MM.1S (cell line): ENCODE data around the gene SNRPB2.

Experiments
- DNase-seq: peaks from one replicate; pipeline ENCODE4 v3.0.0-alpha.2; 2015
- H2AFZ ChIP-seq: fragments of 300-600 bp; sonication (generic); 2 replicates; pipeline ENCODE4 v1.6.0; 2016; ENCODE audit warnings: antibody characterized with exemption, low read length
- H3F3A ChIP-seq: fragments of 300-600 bp; sonication (generic); 2 replicates; pipeline ENCODE4 v1.6.1; 2016; ENCODE audit warnings: mild to moderate bottlenecking, antibody characterized with exemption, low read length, moderate library complexity, mixed read lengths; ENCODE audit not compliant: insufficient read depth
- H3K27ac ChIP-seq: fragments of 300-600 bp; sonication (generic); 2 replicates; pipeline ENCODE4 v1.5.1; 2016; ENCODE audit warnings: mild to moderate bottlenecking, low read length
- H3K27me3 ChIP-seq: fragments of 300-600 bp; sonication (generic); replicated peaks from 2 replicates; pipeline ENCODE4 v1.6.0; 2016; ENCODE audit warnings: low read length; ENCODE audit not compliant: insufficient read depth
- H3K36me3 ChIP-seq: fragments of 300-600 bp; sonication (generic); replicated peaks from 2 replicates; pipeline ENCODE4 v1.6.1; 2016; ENCODE audit warnings: mild to moderate bottlenecking, low read length, mixed read lengths; ENCODE audit not compliant: insufficient read depth
- H3K4me1 ChIP-seq: fragments of 300-600 bp; sonication (generic); 2 replicates; pipeline ENCODE4 v1.6.1; 2016; ENCODE audit warnings: low read length, mixed read lengths
- H3K4me2 ChIP-seq: fragments of 300-600 bp; sonication (generic); 2 replicates; pipeline ENCODE4 v1.6.0; 2016; ENCODE audit warnings: low read depth, low read length
- H3K4me3 ChIP-seq: fragments of 300-600 bp; sonication (generic); 2 replicates; pipeline ENCODE4 v1.5.1; 2016; ENCODE audit warnings: low read length, mixed read lengths
- H3K79me2 ChIP-seq: fragments of 300-600 bp; sonication (generic); 2 replicates; pipeline ENCODE4 v1.6.1; 2016; ENCODE audit warnings: mixed run types, low read length, mixed read lengths
- H3K9ac ChIP-seq: fragments of 300-600 bp; sonication (generic); 2 replicates; pipeline ENCODE4 v1.6.1; 2016; ENCODE audit warnings: low read length, mixed read lengths
- H3K9me2 ChIP-seq: fragments of 300-600 bp; sonication (generic); replicated peaks from 2 replicates; pipeline ENCODE4 v1.6.1; 2016; ENCODE audit warnings: mild to moderate bottlenecking, low read length, mixed read lengths; ENCODE audit not compliant: insufficient read depth
- H3K9me3 ChIP-seq: fragments of 300-600 bp; sonication (generic); replicated peaks from 2 replicates; pipeline ENCODE4 v1.6.1; 2016; ENCODE audit warnings: mild to moderate bottlenecking, low read length, mixed read lengths; ENCODE audit not compliant: insufficient read depth
- H4K20me1 ChIP-seq: fragments of 300-600 bp; sonication (generic); 2 replicates; pipeline ENCODE4 v1.6.1; 2016; ENCODE audit warnings: mild to moderate bottlenecking, low read length, moderate library complexity, mixed read lengths; ENCODE audit not compliant: insufficient read depth
- CTCF ChIP-seq: fragments of 300-600 bp; sonication (generic); IDR thresholded peaks from 2 replicates; pipeline ENCODE4 v1.5.1; 2016; ENCODE audit warnings: antibody characterized with exemption, low read length, mixed read lengths
- EZH2 ChIP-seq: fragments of 300-600 bp; sonication (generic); optimal IDR thresholded peaks from 2 replicates; pipeline ENCODE3; 2017; ENCODE audit warnings: low read depth, mild to moderate bottlenecking, antibody characterized with exemption, low read length, mixed read lengths
- EZH2phosphoT487 ChIP-seq: fragments of 300-600 bp; sonication (generic); IDR thresholded peaks from 2 replicates; pipeline ENCODE4 v1.6.1; 2018; ENCODE audit warnings: antibody characterized with exemption, low read length

SNRPB2 gene

DNA sequence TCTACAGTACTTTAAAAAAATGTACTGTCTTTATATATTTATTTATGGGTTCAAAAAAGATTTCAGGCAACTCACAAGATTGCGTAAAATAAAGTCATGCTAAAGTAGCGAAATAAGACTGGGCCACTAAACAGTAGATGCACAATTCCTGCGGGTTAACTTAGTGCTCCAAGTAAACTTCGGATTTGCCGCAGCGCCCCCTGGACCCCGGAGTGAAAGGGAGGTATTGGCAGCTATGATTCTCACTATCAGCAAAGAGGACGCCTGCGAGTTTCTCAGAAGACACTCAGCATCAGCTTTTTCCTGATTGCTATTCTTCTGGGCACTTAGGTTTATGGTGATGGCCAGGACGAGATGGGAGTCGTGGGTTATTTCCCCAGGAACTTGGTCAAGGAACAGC is 19.7 kb downstream of the SNRPB2 start:
- no peaks in the 10 kb centered on the region for H3K27me3 ChIP-seq
- H3K36me3 ChIP-seq: no peaks in the 10 kb centered on the region
- H2AFZ ChIP-seq: no peak overlapping the region
- no peak overlapping the region for H3K4me2 ChIP-seq
- H3K27ac ChIP-seq: no peak overlapping the region
- H3K9ac ChIP-seq: no peak overlapping the region
- no peaks in the 10 kb centered on the region for H3K4me1 ChIP-seq
- no peaks in the 10 kb centered on the region for H4K20me1 ChIP-seq
- no peaks in the 10 kb centered on the region for H3F3A ChIP-seq
- no peak for DNase-seq
- H3K79me2 ChIP-seq: no peaks in the 10 kb centered on the region
- TF ChIP-seq EZH2phosphoT487 (no peak), CTCF (no peak), EZH2 (no peak)
- no peaks in the 10 kb centered on the region for H3K9me3 ChIP-seq
- no peak overlapping the region for H3K4me3 ChIP-seq
- no peaks in the 10 kb centered on the region for H3K9me2 ChIP-seq

DNA sequence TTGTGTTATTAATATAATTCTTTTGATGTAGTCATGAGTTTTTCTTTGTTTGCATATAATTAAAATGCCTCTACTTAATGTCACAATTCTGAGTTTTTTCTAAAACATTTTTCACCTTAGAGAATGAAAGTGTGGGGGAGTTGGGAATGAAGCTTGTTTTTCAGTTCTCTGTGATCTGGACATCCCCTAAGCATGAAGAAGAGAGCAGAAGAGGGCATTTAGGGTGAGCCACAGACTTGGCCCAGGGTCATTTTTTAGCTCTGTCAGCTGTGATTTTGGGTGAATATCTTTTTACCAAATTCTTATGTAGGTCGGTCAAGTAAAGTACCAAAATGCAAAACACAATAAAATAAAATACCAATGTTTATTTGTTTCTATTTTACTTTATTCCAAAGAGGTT is 22.3 kb downstream of the SNRPB2 start:
- H3K4me1 ChIP-seq: no peaks in the 10 kb centered on the region
- TF ChIP-seq EZH2phosphoT487 (no peak), CTCF (no peak), EZH2 (no peak)
- no peak overlapping the region for H3K9ac ChIP-seq
- no peak overlapping the region for H2AFZ ChIP-seq
- no peaks in the 10 kb centered on the region for H3K9me2 ChIP-seq
- no peaks in the 10 kb centered on the region for H3K9me3 ChIP-seq
- DNase-seq: no peak
- H3K27ac ChIP-seq: no peak overlapping the region
- H3K36me3 ChIP-seq: no peaks in the 10 kb centered on the region
- H3F3A ChIP-seq: no peaks in the 10 kb centered on the region
- no peaks in the 10 kb centered on the region for H3K27me3 ChIP-seq
- no peak overlapping the region for H3K4me2 ChIP-seq
- no peaks in the 10 kb centered on the region for H3K79me2 ChIP-seq
- no peaks in the 10 kb centered on the region for H4K20me1 ChIP-seq
- no peak overlapping the region for H3K4me3 ChIP-seq

GRCh38 chr20:16752901-16753300 is 23.1 kb downstream of the SNRPB2 start:
- H4K20me1 ChIP-seq: no peaks in the 10 kb centered on the region
- no peaks in the 10 kb centered on the region for H3F3A ChIP-seq
- no peak for TF ChIP-seq EZH2
- TF ChIP-seq EZH2phosphoT487: no peak
- no peak for TF ChIP-seq CTCF
- no peak overlapping the region for H3K4me2 ChIP-seq
- DNase-seq: no peak
- H3K4me1 ChIP-seq: no peaks in the 10 kb centered on the region
- H3K27me3 ChIP-seq: no peaks in the 10 kb centered on the region
- no peaks in the 10 kb centered on the region for H3K79me2 ChIP-seq
- no peaks in the 10 kb centered on the region for H3K9me3 ChIP-seq
- H3K9ac ChIP-seq: no peak overlapping the region
- H3K27ac ChIP-seq: no peak overlapping the region
- H3K9me2 ChIP-seq: no peaks in the 10 kb centered on the region
- no peak overlapping the region for H2AFZ ChIP-seq
- no peak overlapping the region for H3K4me3 ChIP-seq
- no peaks in the 10 kb centered on the region for H3K36me3 ChIP-seq
